ENCODE measurements around the gene TNMD.
A peak's percentile ranks its signal among the peaks of the same experiment; 100 is the strongest.

Gene TNMD

DNA sequence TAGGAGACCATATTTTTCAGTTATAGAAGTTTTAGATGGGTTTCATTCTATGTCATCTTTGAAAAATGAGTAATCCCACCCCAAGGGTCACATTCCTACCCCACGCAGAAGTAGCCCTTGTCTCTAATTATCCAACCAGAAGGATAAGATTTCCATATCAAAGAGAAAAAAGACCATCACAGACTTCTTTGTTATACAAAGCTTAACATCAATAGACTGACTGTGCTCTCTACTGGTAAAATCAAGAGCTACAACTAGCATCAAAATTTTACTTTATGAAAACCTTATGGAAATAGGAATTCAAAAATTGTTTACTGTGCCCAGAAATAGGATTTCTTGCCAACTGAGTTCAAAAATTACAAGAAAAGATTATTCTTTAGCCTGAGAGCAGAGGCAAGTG, 24.9 kb downstream of the TNMD start:
- H3K4me3 ChIP-seq (ENCODE audit: low read depth, low read length), result no peak overlapping the region
- TF ChIP-seq, protein P1, sequence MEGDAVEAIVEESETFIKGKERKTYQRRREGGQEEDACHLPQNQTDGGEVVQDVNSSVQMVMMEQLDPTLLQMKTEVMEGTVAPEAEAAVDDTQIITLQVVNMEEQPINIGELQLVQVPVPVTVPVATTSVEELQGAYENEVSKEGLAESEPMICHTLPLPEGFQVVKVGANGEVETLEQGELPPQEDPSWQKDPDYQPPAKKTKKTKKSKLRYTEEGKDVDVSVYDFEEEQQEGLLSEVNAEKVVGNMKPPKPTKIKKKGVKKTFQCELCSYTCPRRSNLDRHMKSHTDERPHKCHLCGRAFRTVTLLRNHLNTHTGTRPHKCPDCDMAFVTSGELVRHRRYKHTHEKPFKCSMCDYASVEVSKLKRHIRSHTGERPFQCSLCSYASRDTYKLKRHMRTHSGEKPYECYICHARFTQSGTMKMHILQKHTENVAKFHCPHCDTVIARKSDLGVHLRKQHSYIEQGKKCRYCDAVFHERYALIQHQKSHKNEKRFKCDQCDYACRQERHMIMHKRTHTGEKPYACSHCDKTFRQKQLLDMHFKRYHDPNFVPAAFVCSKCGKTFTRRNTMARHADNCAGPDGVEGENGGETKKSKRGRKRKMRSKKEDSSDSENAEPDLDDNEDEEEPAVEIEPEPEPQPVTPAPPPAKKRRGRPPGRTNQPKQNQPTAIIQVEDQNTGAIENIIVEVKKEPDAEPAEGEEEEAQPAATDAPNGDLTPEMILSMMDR (IDR thresholded peaks at IDR 0.05; ENCODE audit: low read depth, low read length), result no peak
- TF ChIP-seq POLR2A (IDR thresholded peaks at IDR 0.05; ENCODE audit: extremely low read depth, insufficient read length), result no peak
- TF ChIP-seq, protein P2, sequence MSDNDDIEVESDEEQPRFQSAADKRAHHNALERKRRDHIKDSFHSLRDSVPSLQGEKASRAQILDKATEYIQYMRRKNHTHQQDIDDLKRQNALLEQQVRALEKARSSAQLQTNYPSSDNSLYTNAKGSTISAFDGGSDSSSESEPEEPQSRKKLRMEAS (IDR thresholded peaks at IDR 0.05; ENCODE audit: low read depth, low read length), result no peak
- no peak for TF ChIP-seq MYC (IDR thresholded peaks at IDR 0.05; ENCODE audit: low read depth, low read length)
- DNase-seq (ENCODE audit: low read depth), result no peak

DNA sequence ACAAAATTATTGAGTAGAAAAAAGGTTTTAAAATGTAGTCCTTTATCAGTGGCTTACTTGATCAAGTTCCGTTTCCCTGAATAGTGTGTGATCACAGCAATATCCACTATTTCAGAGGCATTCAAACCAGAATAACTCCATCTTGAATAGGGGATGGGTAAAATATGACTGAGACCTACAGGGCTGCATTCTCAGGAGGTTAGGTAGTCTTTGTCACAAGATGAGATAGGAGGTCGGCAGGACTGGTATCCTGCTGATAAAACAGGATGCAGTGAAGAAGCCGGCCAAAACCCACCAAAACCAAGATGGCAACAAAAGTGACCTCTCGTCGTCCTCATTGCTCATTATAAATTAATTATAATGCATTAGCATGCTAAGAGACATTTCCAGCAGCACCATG, 27.2 kb downstream of the TNMD start:
- H3K4me3 ChIP-seq (ENCODE audit: low read depth, low read length), result no peak overlapping the region
- TF ChIP-seq, protein P1 (IDR thresholded peaks at IDR 0.05; ENCODE audit: low read depth, low read length), result no peak
- TF ChIP-seq, protein P2 (IDR thresholded peaks at IDR 0.05; ENCODE audit: low read depth, low read length), result no peak
- TF ChIP-seq MYC (IDR thresholded peaks at IDR 0.05; ENCODE audit: low read depth, low read length) (no peak), POLR2A (IDR thresholded peaks at IDR 0.05; ENCODE audit: extremely low read depth, insufficient read length) (no peak)
- DNase-seq (ENCODE audit: low read depth), result no peak

DNA sequence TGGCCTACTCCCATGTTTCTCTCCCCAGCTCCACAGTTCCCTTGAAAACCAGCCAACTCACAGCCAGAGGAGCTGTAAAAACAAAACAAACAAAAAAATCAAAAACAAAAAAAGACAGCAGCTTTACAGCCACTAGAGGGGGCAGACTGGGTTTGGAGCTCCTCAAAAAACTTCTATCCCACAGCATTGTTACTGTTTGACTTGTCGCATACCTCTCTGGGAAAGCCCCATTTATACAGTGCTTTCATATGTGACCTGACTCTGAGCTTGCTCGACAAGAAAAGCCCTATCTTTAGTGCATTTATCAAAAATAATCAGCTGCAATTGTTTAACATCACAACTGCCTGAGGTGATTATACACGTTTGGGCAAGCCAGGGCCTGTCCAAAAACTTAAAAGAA, 30.3 kb downstream of the TNMD start:
- TF ChIP-seq, protein P1 (IDR thresholded peaks at IDR 0.05; ENCODE audit: low read depth, low read length), result peak; percentile 30
- TF ChIP-seq POLR2A (IDR thresholded peaks at IDR 0.05; ENCODE audit: extremely low read depth, insufficient read length), result no peak
- TF ChIP-seq MYC (IDR thresholded peaks at IDR 0.05; ENCODE audit: low read depth, low read length), result no peak
- TF ChIP-seq, protein P2 (IDR thresholded peaks at IDR 0.05; ENCODE audit: low read depth, low read length), result no peak
- peak; percentile 3 for DNase-seq (ENCODE audit: low read depth)
- H3K4me3 ChIP-seq (ENCODE audit: low read depth, low read length), result no peak overlapping the region

DNA sequence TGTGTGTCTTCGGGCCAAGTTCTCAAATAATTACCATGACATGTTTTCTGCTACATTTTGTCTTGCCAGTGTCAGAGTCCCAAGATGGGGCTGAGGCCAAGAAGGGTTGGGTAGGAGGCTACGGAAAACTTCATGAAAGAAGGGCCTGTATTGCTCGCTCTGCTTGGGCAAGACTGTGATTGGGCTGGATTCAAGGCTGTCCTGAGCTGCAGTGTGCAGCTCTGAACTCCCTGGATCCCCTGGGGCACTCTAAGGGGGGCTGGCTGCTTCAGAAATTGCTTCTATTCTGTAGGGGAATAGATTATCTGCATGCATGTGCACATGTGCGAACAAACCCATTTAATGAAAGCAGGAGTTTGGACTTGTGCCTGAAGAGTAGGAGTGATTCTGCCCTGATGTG, 38.3 kb downstream of the TNMD start:
- H3K4me3 ChIP-seq (ENCODE audit: low read depth, low read length), result no peak overlapping the region
- TF ChIP-seq, protein P2 (IDR thresholded peaks at IDR 0.05; ENCODE audit: low read depth, low read length), result no peak
- TF ChIP-seq POLR2A (IDR thresholded peaks at IDR 0.05; ENCODE audit: extremely low read depth, insufficient read length) (no peak), MYC (IDR thresholded peaks at IDR 0.05; ENCODE audit: low read depth, low read length) (no peak)
- TF ChIP-seq, protein P1 (IDR thresholded peaks at IDR 0.05; ENCODE audit: low read depth, low read length), result no peak
- no peak for DNase-seq (ENCODE audit: low read depth)

DNA sequence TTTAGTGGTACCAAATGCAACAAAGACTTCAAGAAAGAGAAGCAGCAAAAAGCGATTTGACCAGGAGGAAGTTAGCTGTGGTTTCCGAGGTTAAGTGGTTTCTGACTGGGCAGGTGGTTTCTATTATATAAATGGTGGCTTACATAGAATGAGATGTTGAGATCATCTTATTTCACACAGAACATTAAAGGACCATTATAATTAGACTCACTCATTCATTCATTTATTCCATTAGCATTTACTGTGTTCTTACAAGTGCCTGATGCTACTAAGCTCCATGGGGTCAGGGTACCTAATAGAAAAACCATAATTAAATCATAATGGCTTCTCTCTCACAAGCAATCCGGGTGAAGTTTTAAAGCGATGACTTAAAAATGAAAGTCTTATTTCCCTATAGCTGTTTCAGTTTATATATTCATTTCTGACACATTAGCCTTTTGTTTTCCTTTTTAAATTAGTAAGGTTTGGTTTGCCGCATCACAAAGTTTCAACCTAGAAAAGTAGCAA, 41.3 kb downstream of the TNMD start:
- TF ChIP-seq POLR2A (IDR thresholded peaks at IDR 0.05; ENCODE audit: extremely low read depth, insufficient read length) (no peak), MYC (IDR thresholded peaks at IDR 0.05; ENCODE audit: low read depth, low read length) (no peak)
- TF ChIP-seq, protein P1 (IDR thresholded peaks at IDR 0.05; ENCODE audit: low read depth, low read length), result no peak
- TF ChIP-seq, protein P2 (IDR thresholded peaks at IDR 0.05; ENCODE audit: low read depth, low read length), result no peak
- H3K4me3 ChIP-seq (ENCODE audit: low read depth, low read length), result no peak overlapping the region
- peak; percentile 48 for DNase-seq (ENCODE audit: low read depth)
